ENCODE data around the gene SKI.

GRCh38 chr1:2228157-2228594 lies at the start of gene SKI:
- TF ChIP-seq CTCF (IDR thresholded peaks at IDR 0.05; ENCODE audit: low read depth, low read length, poor library complexity, severe bottlenecking) = no peak
- no peak for TF ChIP-seq EZH2phosphoT487 (IDR thresholded peaks at IDR 0.05; ENCODE audit: borderline replicate concordance, low read length)
